Bronchial epithelial cell (primary cell): Measurements from ENCODE around the gene MGLL. TPM values are rescaled to one million over a fixed set of nuclear protein-coding genes. Genes with fewer than 3 reads are reported as not detected.
A peak's percentile ranks its signal among the peaks of the same experiment; 100 is the strongest.

Experiments used
- DNase-seq: peaks from one replicate; pipeline ENCODE4 v3.0.0-alpha.2; 2010; ENCODE audit warnings: low read depth
- FAIRE-seq: peaks from 2 replicates; lab custom pipeline; 2011; peaks lifted over from hg19 to GRCh38; lab: Jason Lieb, UNC
- H3K27me3 ChIP-seq: 2 replicates; pipeline ENCODE4 v1.5.1; 2011; ENCODE audit warnings: low read length; ENCODE audit not compliant: control insufficient read depth, insufficient read depth
- H3K36me3 ChIP-seq: 2 replicates; pipeline ENCODE4 v1.5.1; 2011; ENCODE audit warnings: low read length; ENCODE audit not compliant: control insufficient read depth, insufficient read depth
- H3K4me3 ChIP-seq: 2 replicates; pipeline ENCODE4 v1.5.1; 2011; ENCODE audit warnings: mild to moderate bottlenecking, low read depth, low read length, control low read depth
- total RNA-seq: library from RNA; depleted of rRNA; stranded (reverse); fragments of >200 nt; gene quantifications from 2 replicates; pipeline ENCODE4 v1.2.1, GENCODE V29; 2014
- TF ChIP-seq, protein P1 (sequence below): IDR thresholded peaks from 2 replicates; pipeline ENCODE4 v1.5.1; 2011; ENCODE audit warnings: mild to moderate bottlenecking, moderate library complexity, low read length, control low read depth, inconsistent platforms; ENCODE audit not compliant: insufficient read depth, severe bottlenecking

Gene MGLL
- total RNA-seq, 1 donor from 2014 or later = 25.5 TPM

DNA sequence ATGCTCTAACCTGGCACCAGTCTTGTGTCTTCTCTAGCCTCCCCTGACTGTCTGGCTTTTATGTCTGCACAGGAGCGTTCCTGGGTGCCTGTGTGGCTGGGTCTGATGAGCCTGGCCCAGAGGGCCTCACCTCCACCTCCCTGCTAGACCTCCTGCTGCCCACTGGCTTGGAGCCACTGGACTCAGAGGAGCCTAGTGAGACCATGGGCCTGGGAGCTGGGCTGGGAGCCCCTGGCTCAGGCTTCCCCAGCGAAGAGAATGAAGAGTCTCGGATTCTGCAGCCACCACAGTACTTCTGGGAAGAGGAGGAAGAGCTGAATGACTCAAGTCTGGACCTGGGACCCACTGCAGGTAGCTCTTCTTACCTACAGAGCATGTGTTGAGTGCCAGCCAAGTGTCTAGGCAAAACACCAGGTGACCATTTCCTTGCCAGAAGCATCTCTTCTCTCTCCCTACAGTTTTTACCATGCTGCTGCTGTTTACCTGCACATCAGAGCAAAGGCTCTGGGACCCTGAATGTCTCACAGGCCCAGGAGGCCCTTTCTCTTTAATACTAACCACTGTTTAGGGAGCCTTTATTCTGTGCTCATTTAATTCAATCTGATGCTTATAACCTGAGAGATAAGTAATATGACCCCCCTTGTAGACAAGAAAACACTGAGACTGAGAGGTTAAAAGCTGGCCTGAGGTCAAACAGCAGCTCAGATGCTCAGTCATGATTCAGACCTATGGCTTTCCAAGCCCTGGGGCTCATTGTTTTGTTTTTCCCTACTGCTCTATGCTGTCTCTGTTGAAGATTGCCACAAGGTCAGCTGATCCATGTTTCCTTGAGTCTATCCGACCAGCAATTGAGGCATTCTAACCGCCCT lies 182.9 kb downstream of the MGLL start:
- H3K4me3 ChIP-seq = no peak overlapping the region
- DNase-seq = peak; percentile 35

More for the DNA sequence above, 182.9 kb downstream of the MGLL start:
- Histone ChIP-seq H3K27me3 (peaks cover 3% of the 10 kb centered on the region), H3K36me3 (no peaks in the 10 kb centered on the region)
- no peak for FAIRE-seq
- TF ChIP-seq, protein P1, sequence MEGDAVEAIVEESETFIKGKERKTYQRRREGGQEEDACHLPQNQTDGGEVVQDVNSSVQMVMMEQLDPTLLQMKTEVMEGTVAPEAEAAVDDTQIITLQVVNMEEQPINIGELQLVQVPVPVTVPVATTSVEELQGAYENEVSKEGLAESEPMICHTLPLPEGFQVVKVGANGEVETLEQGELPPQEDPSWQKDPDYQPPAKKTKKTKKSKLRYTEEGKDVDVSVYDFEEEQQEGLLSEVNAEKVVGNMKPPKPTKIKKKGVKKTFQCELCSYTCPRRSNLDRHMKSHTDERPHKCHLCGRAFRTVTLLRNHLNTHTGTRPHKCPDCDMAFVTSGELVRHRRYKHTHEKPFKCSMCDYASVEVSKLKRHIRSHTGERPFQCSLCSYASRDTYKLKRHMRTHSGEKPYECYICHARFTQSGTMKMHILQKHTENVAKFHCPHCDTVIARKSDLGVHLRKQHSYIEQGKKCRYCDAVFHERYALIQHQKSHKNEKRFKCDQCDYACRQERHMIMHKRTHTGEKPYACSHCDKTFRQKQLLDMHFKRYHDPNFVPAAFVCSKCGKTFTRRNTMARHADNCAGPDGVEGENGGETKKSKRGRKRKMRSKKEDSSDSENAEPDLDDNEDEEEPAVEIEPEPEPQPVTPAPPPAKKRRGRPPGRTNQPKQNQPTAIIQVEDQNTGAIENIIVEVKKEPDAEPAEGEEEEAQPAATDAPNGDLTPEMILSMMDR = no peak

Other genes with a start within 250 kb of the MGLL start
- 27.5 and 38.4 TPM in 2 replicates for gene TPRA1, start 231.8 kb downstream of the MGLL start, total RNA-seq
- 8.3 and 16.6 TPM in 2 replicates for gene MCM2, start 224.1 kb downstream of the MGLL start, total RNA-seq
- gene PODXL2, start 193.3 kb downstream of the MGLL start, total RNA-seq = 1.8 and 3.4 TPM in 2 replicates
- 4.7 and 5.8 TPM in 2 replicates for gene ABTB1, start 149.6 kb downstream of the MGLL start, total RNA-seq
- gene KBTBD12, start 92.7 kb upstream of the MGLL start, total RNA-seq = under 0.01 TPM in 2 replicates
- gene SEC61A1, start 229.9 kb upstream of the MGLL start, total RNA-seq = 202 and 256 TPM in 2 replicates